Type B pancreatic cell (in vitro differentiated cells): ENCODE data around the gene MRC2. TPM values are rescaled to one million over a fixed set of nuclear protein-coding genes. Genes with fewer than 3 reads are reported as not detected.
"Not testable (repeated sequence)": the region's sequence is repeated elsewhere in the genome, so short reads cannot be mapped to it uniquely, and the experiment has no call there.

Experiments used
- DNase-seq: peaks from one replicate; pipeline ENCODE4 v3.0.0; 2021; ENCODE audit warnings: mixed read lengths; ENCODE audit not compliant: unreplicated experiment; ENCODE audit errors: extremely low spot score
- H3K27ac Mint-ChIP-seq: 2 replicates; pipeline ENCODE4 v1.8.0; 2021; ENCODE audit warnings: mild to moderate bottlenecking, mixed read lengths
- H3K27me3 Mint-ChIP-seq: 2 replicates; pipeline ENCODE4 v1.8.0; 2021; ENCODE audit warnings: mixed read lengths
- H3K36me3 Mint-ChIP-seq: 2 replicates; pipeline ENCODE4 v1.8.0; 2021; ENCODE audit warnings: mixed read lengths
- H3K4me1 Mint-ChIP-seq: one replicate; pipeline ENCODE4 v1.8.0; 2021; ENCODE audit warnings: mixed read lengths; ENCODE audit not compliant: unreplicated experiment
- H3K4me3 Mint-ChIP-seq: 2 replicates; pipeline ENCODE4 v1.8.0; 2021; ENCODE audit warnings: mild to moderate bottlenecking, mixed read lengths
- H3K9me3 Mint-ChIP-seq: 2 replicates; pipeline ENCODE4 v1.8.0; 2021; ENCODE audit warnings: mixed read lengths
- total RNA-seq: library from RNA; stranded (reverse); gene quantifications from 2 replicates; pipeline ENCODE4 v1.2.1, GENCODE V29; 2021; ENCODE audit warnings: low replicate concordance
- TF ChIP-seq, protein P1 (sequence below): fragments of 200-600 bp; sonication (generic); conservative IDR thresholded peaks from 2 replicates; pipeline ENCODE4 v1.5.0; 2021; ENCODE audit warnings: antibody characterized with exemption, mild to moderate bottlenecking

Gene MRC2
- total RNA-seq, 1 donor from 2014 or later: 52.7 TPM

DNA sequence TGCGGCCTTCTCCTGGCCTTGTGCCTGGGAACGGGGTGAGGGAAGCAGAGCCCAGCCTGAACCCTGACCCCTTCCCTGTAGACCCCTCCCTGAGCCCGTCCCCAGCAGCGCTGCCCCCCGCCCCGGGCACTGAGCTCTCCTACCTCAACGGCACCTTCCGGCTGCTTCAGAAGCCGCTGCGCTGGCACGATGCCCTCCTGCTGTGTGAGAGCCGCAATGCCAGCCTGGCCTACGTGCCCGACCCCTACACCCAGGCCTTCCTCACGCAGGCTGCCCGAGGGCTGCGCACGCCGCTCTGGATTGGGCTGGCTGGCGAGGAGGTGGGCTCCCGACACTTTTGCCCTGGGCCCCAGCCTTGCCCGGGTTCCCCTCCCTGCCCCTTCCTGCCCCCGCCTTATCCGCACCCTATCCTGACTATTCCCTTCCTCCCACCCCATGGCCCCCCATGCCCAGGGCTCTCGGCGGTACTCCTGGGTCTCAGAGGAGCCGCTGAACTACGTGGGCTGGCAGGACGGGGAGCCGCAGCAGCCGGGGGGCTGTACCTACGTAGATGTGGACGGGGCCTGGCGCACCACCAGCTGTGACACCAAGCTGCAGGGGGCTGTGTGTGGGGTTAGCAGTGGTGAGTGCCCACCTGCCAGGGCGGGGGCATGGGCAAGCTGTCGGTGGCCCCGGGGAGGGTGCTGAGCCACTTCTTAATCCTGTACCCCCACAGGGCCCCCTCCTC lies 62.1 kb downstream of the MRC2 start:
- Mint-ChIP-seq H3K4me1 (peaks cover 13% of the 10 kb centered on the region), H3K4me3 (no peak overlapping the region), H3K27me3 (no peaks in the 10 kb centered on the region), H3K9me3 (no peaks in the 10 kb centered on the region), H3K36me3 (peaks cover 4% of the 10 kb centered on the region), H3K27ac (no peak overlapping the region)
- TF ChIP-seq, protein P1, sequence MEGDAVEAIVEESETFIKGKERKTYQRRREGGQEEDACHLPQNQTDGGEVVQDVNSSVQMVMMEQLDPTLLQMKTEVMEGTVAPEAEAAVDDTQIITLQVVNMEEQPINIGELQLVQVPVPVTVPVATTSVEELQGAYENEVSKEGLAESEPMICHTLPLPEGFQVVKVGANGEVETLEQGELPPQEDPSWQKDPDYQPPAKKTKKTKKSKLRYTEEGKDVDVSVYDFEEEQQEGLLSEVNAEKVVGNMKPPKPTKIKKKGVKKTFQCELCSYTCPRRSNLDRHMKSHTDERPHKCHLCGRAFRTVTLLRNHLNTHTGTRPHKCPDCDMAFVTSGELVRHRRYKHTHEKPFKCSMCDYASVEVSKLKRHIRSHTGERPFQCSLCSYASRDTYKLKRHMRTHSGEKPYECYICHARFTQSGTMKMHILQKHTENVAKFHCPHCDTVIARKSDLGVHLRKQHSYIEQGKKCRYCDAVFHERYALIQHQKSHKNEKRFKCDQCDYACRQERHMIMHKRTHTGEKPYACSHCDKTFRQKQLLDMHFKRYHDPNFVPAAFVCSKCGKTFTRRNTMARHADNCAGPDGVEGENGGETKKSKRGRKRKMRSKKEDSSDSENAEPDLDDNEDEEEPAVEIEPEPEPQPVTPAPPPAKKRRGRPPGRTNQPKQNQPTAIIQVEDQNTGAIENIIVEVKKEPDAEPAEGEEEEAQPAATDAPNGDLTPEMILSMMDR: no peak
- DNase-seq: no peak

- Mint-ChIP-seq H3K4me1 (peaks cover 14% of the 10 kb centered on the region), H3K27ac (no peak overlapping the region), H3K27me3 (no peaks in the 10 kb centered on the region), H3K9me3 (no peaks in the 10 kb centered on the region), H3K4me3 (no peak overlapping the region), H3K36me3 (peaks cover under 1% of the 10 kb centered on the region)
- TF ChIP-seq, protein P1: no peak
- DNase-seq: no peak
Measured at GRCh38 chr17:62690168-62690897, 62.9 kb downstream of the MRC2 start.

- not testable (repeated sequence) for H3K36me3 Mint-ChIP-seq, H3K4me3 Mint-ChIP-seq, H3K27ac Mint-ChIP-seq, H3K27me3 Mint-ChIP-seq, H3K9me3 Mint-ChIP-seq, DNase-seq
- H3K4me1 Mint-ChIP-seq: peaks cover 14% of the 10 kb centered on the region
Measured at GRCh38 chr17:62691589-62691915, 64.1 kb downstream of the MRC2 start.

DNA sequence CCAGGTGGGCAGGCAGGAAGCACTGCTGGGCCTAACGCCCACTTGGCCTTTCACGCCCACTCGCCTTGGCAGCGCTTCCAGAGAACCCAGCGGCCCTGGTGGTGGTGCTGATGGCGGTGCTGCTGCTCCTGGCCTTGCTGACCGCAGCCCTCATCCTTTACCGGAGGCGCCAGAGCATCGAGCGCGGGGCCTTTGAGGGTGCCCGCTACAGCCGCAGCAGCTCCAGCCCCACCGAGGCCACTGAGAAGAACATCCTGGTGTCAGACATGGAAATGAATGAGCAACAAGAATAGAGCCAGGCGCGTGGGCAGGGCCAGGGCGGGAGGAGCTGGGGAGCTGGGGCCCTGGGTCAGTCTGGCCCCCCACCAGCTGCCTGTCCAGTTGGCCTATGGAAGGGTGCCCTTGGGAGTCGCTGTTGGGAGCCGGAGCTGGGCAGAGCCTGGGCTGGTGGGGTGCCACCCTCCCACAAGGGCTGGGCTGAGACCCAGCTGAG lies 64.7 kb downstream of the MRC2 start:
- TF ChIP-seq, protein P1: no peak
- Mint-ChIP-seq H3K27ac (no peak overlapping the region), H3K36me3 (no peaks in the 10 kb centered on the region), H3K9me3 (no peaks in the 10 kb centered on the region), H3K4me3 (no peak overlapping the region), H3K27me3 (no peaks in the 10 kb centered on the region), H3K4me1 (peaks cover 14% of the 10 kb centered on the region)
- DNase-seq: no peak

GRCh38 chr17:62692721-62693431 lies 65.4 kb downstream of the MRC2 start:
- TF ChIP-seq, protein P1: peak; percentile 68
- Mint-ChIP-seq H3K36me3 (no peaks in the 10 kb centered on the region), H3K27ac (no peak overlapping the region), H3K4me1 (peaks cover 14% of the 10 kb centered on the region), H3K9me3 (no peaks in the 10 kb centered on the region), H3K4me3 (no peak overlapping the region), H3K27me3 (no peaks in the 10 kb centered on the region)
- DNase-seq: no peak
